Measurements from ENCODE around the gene DDI2.
"Not testable (repeated sequence)": the region's sequence is repeated elsewhere in the genome, so short reads cannot be mapped to it uniquely, and the experiment has no call there.

DNA sequence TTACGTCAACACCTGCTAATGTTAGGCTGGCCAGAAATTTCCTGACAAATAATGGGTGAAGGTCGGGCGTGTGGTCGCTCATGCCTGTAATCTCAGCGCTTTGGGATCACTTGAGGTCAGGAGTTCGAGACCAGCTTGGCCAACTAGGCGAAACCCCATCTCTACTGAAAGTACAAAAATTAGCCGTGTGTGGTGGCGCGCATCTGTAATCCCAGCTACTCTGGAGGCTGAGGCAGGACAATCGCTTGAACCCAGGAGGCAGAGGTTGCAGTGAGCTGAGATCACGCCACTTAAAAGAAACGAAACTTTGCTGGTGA is 13.3 kb upstream of the DDI2 start:
- not testable (repeated sequence) for TF ChIP-seq CTCF (IDR thresholded peaks at IDR 0.05; ENCODE audit: extremely low read depth in 1 of 2, insufficient read depth in 1 of 2, low read depth in 1 of 2, low read length in 2 of 2); EZH2 (IDR thresholded peaks at IDR 0.05; ENCODE audit: borderline replicate concordance, low read depth, low read length, severe bottlenecking)
